WTC11 (cell line): ENCODE results near the gene ZNF735. TPM values are rescaled to one million over a fixed set of nuclear protein-coding genes. Genes with fewer than 3 reads are reported as not detected.
"Not testable (repeated sequence)": the region's sequence is repeated elsewhere in the genome, so short reads cannot be mapped to it uniquely, and the experiment has no call there.

Experiments used
- ATAC-seq: fragments of 200-7000 bp; cut with Tn5 transposase; 2 replicates; pipeline ENCODE4 v1.10.0; 2021; ENCODE audit warnings: mild to moderate bottlenecking, moderate library complexity
- CTCF ChIA-PET: fragments of 300-600 bp; sonication (Branson Sonifier 250); formaldehyde crosslinking; loops from one replicate; lab custom pipeline; 2021; ENCODE audit warnings: antibody characterized with exemption; lab: Charles Lee
- POLR2A ChIA-PET: fragments of 350-600 bp; sonication (Branson Sonifier 250); formaldehyde crosslinking; loops from one replicate; lab custom pipeline; 2021; ENCODE audit warnings: antibody characterized with exemption; lab: Charles Lee
- DNase-seq: peaks from one replicate; pipeline ENCODE4 v3.0.0; 2021; ENCODE audit warnings: low spot score
- H3K27ac Mint-ChIP-seq: 2 replicates; pipeline ENCODE4 v1.8.0; 2021; ENCODE audit warnings: mixed read lengths
- H3K27me3 Mint-ChIP-seq: 2 replicates; pipeline ENCODE4 v1.8.0; 2021; ENCODE audit warnings: low read depth, mild to moderate bottlenecking, moderate library complexity, mixed read lengths
- H3K36me3 Mint-ChIP-seq: 2 replicates; pipeline ENCODE4 v1.8.0; 2021; ENCODE audit warnings: mixed read lengths
- H3K4me1 Mint-ChIP-seq: 2 replicates; pipeline ENCODE4 v1.8.0; 2022; ENCODE audit warnings: mixed read lengths
- H3K4me3 Mint-ChIP-seq: 2 replicates; pipeline ENCODE4 v1.8.0; 2021; ENCODE audit warnings: mild to moderate bottlenecking, moderate library complexity, mixed read lengths
- H3K9me3 Mint-ChIP-seq: 2 replicates; pipeline ENCODE4 v1.8.0; 2021; ENCODE audit warnings: mixed read lengths
- CBFB ChIP-seq: sonication (generic); formaldehyde crosslinking; IDR thresholded peaks from 2 replicates; pipeline ENCODE4 v1.8.1; 2022; ENCODE audit warnings: mild to moderate bottlenecking, low read depth, missing genetic modification reagents
- ELF4 ChIP-seq: sonication (generic); formaldehyde crosslinking; IDR thresholded peaks from 2 replicates; pipeline ENCODE4 v1.8.1; 2022; ENCODE audit warnings: low read depth, mild to moderate bottlenecking, moderate library complexity, missing genetic modification reagents
- EMX1 ChIP-seq: fragments of 250-450 bp; sonication (Bioruptor Pico); IDR thresholded peaks from 2 replicates; pipeline ENCODE4 v1.8.0; 2021; ENCODE audit warnings: mild to moderate bottlenecking
- ESRRA ChIP-seq: sonication (generic); formaldehyde crosslinking; IDR thresholded peaks from 2 replicates; pipeline ENCODE4 v1.8.1; 2022; ENCODE audit warnings: mild to moderate bottlenecking, missing genetic modification reagents, borderline replicate concordance
- ETV6 ChIP-seq: sonication (generic); formaldehyde crosslinking; IDR thresholded peaks from 2 replicates; pipeline ENCODE4 v1.8.1; 2022; ENCODE audit warnings: mild to moderate bottlenecking, missing genetic modification reagents
- JAZF1 ChIP-seq: fragments of 250-450 bp; sonication (Bioruptor Pico); IDR thresholded peaks from 2 replicates; pipeline ENCODE4 v1.9.0; 2021; ENCODE audit warnings: moderate library complexity, mild to moderate bottlenecking, inconsistent platforms
- MYBL2 ChIP-seq: sonication (generic); formaldehyde crosslinking; IDR thresholded peaks from 2 replicates; pipeline ENCODE4 v1.8.1; 2023; ENCODE audit warnings: mild to moderate bottlenecking, moderate library complexity, missing genetic modification reagents
- NFE2L1 ChIP-seq: sonication (generic); formaldehyde crosslinking; IDR thresholded peaks from 2 replicates; pipeline ENCODE4 v1.8.1; 2023; ENCODE audit warnings: missing genetic modification reagents
- SP1 ChIP-seq: sonication (generic); formaldehyde crosslinking; conservative IDR thresholded peaks from 2 replicates; pipeline ENCODE4 v1.8.1; 2022; ENCODE audit warnings: missing genetic modification reagents
- TEAD1 ChIP-seq: sonication (generic); formaldehyde crosslinking; IDR thresholded peaks from 2 replicates; pipeline ENCODE4 v1.8.0; 2022; ENCODE audit warnings: mild to moderate bottlenecking, missing genetic modification reagents
- TEAD4 ChIP-seq: sonication (generic); formaldehyde crosslinking; IDR thresholded peaks from 2 replicates; pipeline ENCODE4 v1.8.0; 2022; ENCODE audit warnings: mild to moderate bottlenecking, missing genetic modification reagents
- ZNF121 ChIP-seq: sonication (generic); formaldehyde crosslinking; IDR thresholded peaks from 2 replicates; pipeline ENCODE4 v1.8.0; 2023; ENCODE audit warnings: missing genetic modification reagents
- ZNF416 ChIP-seq: fragments of 250-450 bp; sonication (Bioruptor Pico); IDR thresholded peaks from 2 replicates; pipeline ENCODE4 v1.9.0; 2021; ENCODE audit warnings: mild to moderate bottlenecking, inconsistent platforms
- total RNA-seq: library from RNA; stranded (reverse); gene quantifications from 3 replicates; pipeline ENCODE4 v1.2.3, GENCODE V29; 2021
- TF ChIP-seq, protein P1 (sequence below): fragments of 250-450 bp; sonication (Bioruptor Pico); IDR thresholded peaks from 2 replicates; pipeline ENCODE4 v1.8.0; 2021; ENCODE audit warnings: mild to moderate bottlenecking
- TF ChIP-seq, protein P2 (sequence below): sonication (generic); formaldehyde crosslinking; IDR thresholded peaks from 2 replicates; pipeline ENCODE4 v1.8.0; 2022; ENCODE audit warnings: mild to moderate bottlenecking, missing genetic modification reagents
- TF ChIP-seq, protein P3 (sequence below): sonication (generic); formaldehyde crosslinking; IDR thresholded peaks from 2 replicates; pipeline ENCODE4 v1.8.1; 2023; ENCODE audit warnings: mild to moderate bottlenecking, missing genetic modification reagents
- TF ChIP-seq, protein P4 (sequence below): fragments of 250-450 bp; sonication (Bioruptor Pico); IDR thresholded peaks from 2 replicates; pipeline ENCODE4 v1.9.0; 2021; ENCODE audit warnings: mild to moderate bottlenecking
- TF ChIP-seq, protein P5 (sequence below): sonication (generic); formaldehyde crosslinking; IDR thresholded peaks from 2 replicates; pipeline ENCODE4 v1.8.0; 2023; ENCODE audit warnings: missing genetic modification reagents

The ZNF735 gene
- total RNA-seq, 1 experiment from 2014 or later, result not detected

DNA sequence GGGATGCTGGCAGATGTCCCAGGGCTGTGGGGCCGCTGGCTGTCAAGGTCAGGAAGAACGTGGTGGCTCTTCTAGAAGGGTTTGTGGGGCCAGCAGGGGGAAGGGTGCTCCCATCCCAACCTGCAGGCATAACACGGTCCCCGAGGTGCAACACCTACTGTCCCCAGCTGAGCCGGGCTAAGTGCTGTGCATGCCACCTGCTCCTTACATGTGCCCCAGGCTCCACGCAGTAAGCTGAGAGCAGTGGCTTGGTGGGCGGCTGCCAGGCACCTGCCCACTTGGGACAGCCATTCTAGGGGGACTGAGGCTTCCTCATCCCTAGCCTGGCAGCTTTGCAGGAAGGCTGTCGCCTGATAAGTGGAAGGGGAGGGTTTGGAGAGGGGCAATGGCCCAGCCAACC lies 14.2 kb upstream of the ZNF735 start:
- Mint-ChIP-seq H3K9me3 (peaks cover 57% of the 10 kb centered on the region), H3K27me3 (no peaks in the 10 kb centered on the region; the same call in 1 of the 2 replicates), H3K27ac (no peak overlapping the region), H3K4me3 (no peak overlapping the region), H3K4me1 (no peaks in the 10 kb centered on the region), H3K36me3 (peaks cover 48% of the 10 kb centered on the region)
- DNase-seq, result no peak
- ATAC-seq, result no peak
- ChIA-PET CTCF (no interaction called here), POLR2A (no interaction called here)
- TF ChIP-seq ESRRA (no peak), ZNF416 (CRISPR knock-in tag) (no peak), TEAD4 (CRISPR knock-in tag) (no peak), CBFB (CRISPR knock-in tag) (no peak), EMX1 (CRISPR knock-in tag) (no peak), ZNF121 (CRISPR knock-in tag) (no peak), MYBL2 (CRISPR knock-in tag) (no peak), JAZF1 (CRISPR knock-in tag) (no peak), ELF4 (CRISPR knock-in tag) (no peak)
- TF ChIP-seq, protein P1, sequence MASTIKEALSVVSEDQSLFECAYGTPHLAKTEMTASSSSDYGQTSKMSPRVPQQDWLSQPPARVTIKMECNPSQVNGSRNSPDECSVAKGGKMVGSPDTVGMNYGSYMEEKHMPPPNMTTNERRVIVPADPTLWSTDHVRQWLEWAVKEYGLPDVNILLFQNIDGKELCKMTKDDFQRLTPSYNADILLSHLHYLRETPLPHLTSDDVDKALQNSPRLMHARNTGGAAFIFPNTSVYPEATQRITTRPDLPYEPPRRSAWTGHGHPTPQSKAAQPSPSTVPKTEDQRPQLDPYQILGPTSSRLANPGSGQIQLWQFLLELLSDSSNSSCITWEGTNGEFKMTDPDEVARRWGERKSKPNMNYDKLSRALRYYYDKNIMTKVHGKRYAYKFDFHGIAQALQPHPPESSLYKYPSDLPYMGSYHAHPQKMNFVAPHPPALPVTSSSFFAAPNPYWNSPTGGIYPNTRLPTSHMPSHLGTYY (CRISPR knock-in tag), result no peak
- TF ChIP-seq, protein P2, sequence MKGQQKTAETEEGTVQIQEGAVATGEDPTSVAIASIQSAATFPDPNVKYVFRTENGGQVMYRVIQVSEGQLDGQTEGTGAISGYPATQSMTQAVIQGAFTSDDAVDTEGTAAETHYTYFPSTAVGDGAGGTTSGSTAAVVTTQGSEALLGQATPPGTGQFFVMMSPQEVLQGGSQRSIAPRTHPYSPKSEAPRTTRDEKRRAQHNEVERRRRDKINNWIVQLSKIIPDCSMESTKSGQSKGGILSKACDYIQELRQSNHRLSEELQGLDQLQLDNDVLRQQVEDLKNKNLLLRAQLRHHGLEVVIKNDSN (CRISPR knock-in tag), result no peak
- TF ChIP-seq, protein P3, sequence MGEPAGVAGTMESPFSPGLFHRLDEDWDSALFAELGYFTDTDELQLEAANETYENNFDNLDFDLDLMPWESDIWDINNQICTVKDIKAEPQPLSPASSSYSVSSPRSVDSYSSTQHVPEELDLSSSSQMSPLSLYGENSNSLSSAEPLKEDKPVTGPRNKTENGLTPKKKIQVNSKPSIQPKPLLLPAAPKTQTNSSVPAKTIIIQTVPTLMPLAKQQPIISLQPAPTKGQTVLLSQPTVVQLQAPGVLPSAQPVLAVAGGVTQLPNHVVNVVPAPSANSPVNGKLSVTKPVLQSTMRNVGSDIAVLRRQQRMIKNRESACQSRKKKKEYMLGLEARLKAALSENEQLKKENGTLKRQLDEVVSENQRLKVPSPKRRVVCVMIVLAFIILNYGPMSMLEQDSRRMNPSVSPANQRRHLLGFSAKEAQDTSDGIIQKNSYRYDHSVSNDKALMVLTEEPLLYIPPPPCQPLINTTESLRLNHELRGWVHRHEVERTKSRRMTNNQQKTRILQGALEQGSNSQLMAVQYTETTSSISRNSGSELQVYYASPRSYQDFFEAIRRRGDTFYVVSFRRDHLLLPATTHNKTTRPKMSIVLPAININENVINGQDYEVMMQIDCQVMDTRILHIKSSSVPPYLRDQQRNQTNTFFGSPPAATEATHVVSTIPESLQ (CRISPR knock-in tag), result no peak

DNA sequence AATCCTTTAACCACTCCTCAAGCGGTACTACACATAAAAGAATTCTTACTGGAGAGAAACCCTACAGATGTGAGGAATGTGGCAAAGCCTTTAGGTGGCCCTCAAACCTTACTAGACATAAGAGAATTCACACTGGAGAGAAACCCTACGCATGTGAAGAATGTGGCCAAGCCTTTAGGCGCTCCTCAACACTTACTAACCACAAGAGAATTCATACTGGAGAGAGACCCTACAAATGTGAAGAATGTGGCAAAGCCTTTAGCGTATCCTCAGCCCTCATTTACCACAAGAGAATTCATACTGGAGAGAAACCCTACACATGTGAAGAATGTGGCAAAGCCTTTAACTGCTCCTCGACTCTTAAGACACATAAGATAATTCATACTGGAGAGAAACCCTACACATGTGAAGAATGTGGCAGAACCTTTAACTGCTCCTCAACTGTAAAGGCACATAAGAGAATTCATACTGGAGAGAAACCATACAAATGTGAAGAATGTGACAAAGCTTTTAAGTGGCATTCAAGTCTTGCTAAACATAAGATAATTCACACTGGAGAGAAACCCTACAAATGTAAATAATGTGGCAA lies 12.8 kb downstream of the ZNF735 start:
- H3K4me1 Mint-ChIP-seq, CTCF ChIA-PET, H3K27me3 Mint-ChIP-seq, H3K27ac Mint-ChIP-seq, DNase-seq, ATAC-seq, H3K4me3 Mint-ChIP-seq, POLR2A ChIA-PET: not testable (repeated sequence)
- peaks cover 56% of the 10 kb centered on the region for H3K36me3 Mint-ChIP-seq
- peaks cover 75% of the 10 kb centered on the region for H3K9me3 Mint-ChIP-seq

DNA sequence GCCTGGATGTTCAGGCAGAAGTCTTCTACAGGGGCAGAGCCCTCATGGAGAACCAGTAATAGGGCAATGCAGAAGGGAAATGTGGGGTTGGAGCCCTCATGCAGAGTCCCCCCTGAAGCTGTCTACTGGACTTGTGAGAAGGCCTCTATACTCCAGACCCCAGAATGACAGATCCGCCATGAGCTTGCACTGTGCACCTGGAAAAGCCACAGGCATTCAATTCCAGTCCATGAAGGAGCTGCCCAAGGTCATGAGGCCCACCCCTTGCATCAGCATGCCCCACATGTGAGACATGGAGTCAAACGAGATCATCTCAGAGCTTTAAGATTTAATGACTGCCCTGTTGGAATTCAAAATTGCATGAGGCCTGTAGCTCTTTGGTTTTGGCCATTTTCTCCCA lies 16.4 kb downstream of the ZNF735 start:
- peaks cover 66% of the 10 kb centered on the region for H3K36me3 Mint-ChIP-seq
- H3K4me1 Mint-ChIP-seq, result no peaks in the 10 kb centered on the region
- no peak for TF ChIP-seq TEAD1 (CRISPR knock-in tag)
- TF ChIP-seq NFE2L1, result no peak
- no peak for TF ChIP-seq ETV6 (CRISPR knock-in tag)
- TF ChIP-seq, protein P4, sequence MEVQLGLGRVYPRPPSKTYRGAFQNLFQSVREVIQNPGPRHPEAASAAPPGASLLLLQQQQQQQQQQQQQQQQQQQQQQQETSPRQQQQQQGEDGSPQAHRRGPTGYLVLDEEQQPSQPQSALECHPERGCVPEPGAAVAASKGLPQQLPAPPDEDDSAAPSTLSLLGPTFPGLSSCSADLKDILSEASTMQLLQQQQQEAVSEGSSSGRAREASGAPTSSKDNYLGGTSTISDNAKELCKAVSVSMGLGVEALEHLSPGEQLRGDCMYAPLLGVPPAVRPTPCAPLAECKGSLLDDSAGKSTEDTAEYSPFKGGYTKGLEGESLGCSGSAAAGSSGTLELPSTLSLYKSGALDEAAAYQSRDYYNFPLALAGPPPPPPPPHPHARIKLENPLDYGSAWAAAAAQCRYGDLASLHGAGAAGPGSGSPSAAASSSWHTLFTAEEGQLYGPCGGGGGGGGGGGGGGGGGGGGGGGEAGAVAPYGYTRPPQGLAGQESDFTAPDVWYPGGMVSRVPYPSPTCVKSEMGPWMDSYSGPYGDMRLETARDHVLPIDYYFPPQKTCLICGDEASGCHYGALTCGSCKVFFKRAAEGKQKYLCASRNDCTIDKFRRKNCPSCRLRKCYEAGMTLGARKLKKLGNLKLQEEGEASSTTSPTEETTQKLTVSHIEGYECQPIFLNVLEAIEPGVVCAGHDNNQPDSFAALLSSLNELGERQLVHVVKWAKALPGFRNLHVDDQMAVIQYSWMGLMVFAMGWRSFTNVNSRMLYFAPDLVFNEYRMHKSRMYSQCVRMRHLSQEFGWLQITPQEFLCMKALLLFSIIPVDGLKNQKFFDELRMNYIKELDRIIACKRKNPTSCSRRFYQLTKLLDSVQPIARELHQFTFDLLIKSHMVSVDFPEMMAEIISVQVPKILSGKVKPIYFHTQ, result no peak
- TF ChIP-seq SP1 (CRISPR knock-in tag), result no peak
- TF ChIP-seq, protein P5, sequence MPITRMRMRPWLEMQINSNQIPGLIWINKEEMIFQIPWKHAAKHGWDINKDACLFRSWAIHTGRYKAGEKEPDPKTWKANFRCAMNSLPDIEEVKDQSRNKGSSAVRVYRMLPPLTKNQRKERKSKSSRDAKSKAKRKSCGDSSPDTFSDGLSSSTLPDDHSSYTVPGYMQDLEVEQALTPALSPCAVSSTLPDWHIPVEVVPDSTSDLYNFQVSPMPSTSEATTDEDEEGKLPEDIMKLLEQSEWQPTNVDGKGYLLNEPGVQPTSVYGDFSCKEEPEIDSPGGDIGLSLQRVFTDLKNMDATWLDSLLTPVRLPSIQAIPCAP (CRISPR knock-in tag), result no peak
- no peak overlapping the region for H3K27ac Mint-ChIP-seq
- ChIA-PET POLR2A (no interaction called here), CTCF (no interaction called here)
- no peak overlapping the region for H3K4me3 Mint-ChIP-seq
- H3K9me3 Mint-ChIP-seq, result peaks cover 83% of the 10 kb centered on the region
- no peak for DNase-seq
- peaks cover 12% of the 10 kb centered on the region for H3K27me3 Mint-ChIP-seq
- no peak for ATAC-seq

DNA sequence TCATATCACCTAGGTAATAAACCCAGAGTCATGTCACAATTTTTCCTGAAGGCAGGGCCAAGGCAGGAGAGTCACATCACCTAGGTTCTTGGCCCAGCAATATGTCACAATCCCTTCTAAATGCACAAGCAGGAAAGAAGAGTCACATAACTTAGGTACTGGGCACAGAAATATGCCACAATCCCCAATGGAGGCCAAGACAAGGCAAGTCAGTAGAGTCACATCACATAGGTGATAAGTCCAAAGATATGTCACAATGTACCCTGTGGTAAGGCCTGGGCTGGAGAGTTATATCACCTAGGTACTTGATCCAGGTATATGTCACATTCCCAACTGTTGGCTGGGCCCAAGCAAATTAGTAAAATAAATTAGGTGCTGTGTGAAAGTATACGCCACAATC lies 21.2 kb downstream of the ZNF735 start, which contains the start of gene ZNF679:
ZNF679 (plus strand) TSS at position 301 of the 400 bp plus-strand sequence. CDS start 20,644 bp downstream, outside the sequence.
- POLR2A ChIA-PET, ATAC-seq: not testable (repeated sequence)

More for the DNA sequence above, 21.2 kb downstream of the ZNF735 start, which contains the start of gene ZNF679:
- Mint-ChIP-seq H3K9me3 (peaks cover 88% of the 10 kb centered on the region), H3K27me3 (peaks cover 14% of the 10 kb centered on the region; the same call in 1 of the 2 replicates), H3K36me3 (peaks cover 83% of the 10 kb centered on the region)
- H3K4me1 Mint-ChIP-seq, DNase-seq, CTCF ChIA-PET, H3K27ac Mint-ChIP-seq, H3K4me3 Mint-ChIP-seq: not testable (repeated sequence)
